Jurkat, Clone E6-1 (cell line): Measurements from ENCODE around the gene CDKAL1.

Experiments used
- DNase-seq: peaks from one replicate; pipeline ENCODE4 v3.0.0-alpha.2; 2011; ENCODE audit warnings: low read depth, low spot score
- H3K4me3 ChIP-seq: 2 replicates; pipeline ENCODE4 v1.5.1; 2011; ENCODE audit warnings: mild to moderate bottlenecking, low read length, control low read depth, moderate library complexity

The CDKAL1 gene

GRCh38 chr6:20693466-20694063 lies 159.3 kb downstream of the CDKAL1 start:
- DNase-seq, result no peak
- no peak overlapping the region for H3K4me3 ChIP-seq

DNA sequence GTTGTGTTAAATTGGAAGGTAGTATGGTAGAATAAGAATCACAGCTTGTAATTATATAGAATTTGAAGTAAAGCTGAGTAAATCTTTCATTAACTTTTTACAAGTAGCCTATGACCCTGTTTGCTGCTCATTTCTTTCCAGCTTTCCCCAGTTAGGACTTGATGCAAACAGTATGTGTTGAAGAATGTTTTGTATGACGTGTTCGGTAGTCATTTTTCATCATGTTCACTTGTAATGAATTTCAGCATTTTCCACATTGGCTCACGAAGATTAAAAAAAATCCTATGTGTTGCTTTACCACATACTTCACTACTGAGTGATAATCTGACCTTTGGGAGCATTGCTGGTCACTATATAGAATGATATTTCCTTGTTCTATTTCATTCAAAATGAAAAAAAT lies 162.4 kb downstream of the CDKAL1 start:
- no peak for DNase-seq
- no peak overlapping the region for H3K4me3 ChIP-seq

GRCh38 chr6:20698675-20699074 lies 164.4 kb downstream of the CDKAL1 start:
- DNase-seq, result no peak
- no peak overlapping the region for H3K4me3 ChIP-seq

DNA sequence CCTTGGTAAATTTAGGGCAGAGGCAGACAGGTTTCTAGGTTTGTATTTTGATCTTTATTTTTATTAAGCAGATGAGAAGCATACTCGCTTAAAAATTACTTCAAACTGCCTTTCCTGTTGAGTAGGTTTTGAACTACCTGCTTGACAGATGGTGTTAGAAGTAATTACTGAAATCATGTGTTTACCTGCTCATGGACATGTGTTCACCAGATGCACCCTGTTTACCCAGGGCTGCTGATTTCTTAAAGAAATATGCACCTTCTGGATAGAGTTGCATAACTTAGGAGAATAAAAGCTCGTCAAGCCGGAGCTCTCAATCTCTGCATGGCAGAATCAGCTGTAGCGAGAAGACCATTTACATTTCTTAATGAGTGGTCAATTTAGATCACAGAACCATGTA lies 165.1 kb downstream of the CDKAL1 start:
- DNase-seq, result no peak
- no peak overlapping the region for H3K4me3 ChIP-seq

DNA sequence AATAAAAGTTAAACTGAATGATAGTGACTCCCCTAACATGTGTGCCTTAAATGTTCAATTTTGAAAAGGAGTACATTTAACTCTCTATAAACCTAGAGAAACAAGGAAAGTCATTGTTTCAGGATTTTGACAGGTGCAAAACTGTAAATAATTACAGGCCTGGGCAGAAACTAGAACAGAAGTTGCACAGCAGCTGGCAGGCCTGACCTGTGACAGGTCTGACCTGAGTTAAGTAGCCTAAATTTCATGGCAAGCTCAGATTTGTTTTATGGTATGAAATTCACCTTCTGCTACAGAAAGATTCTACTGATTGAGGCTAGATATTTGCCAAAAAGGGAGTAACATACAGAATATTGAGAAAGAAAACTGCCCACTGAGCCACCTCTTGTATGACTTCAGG lies 166.1 kb downstream of the CDKAL1 start:
- no peak overlapping the region for H3K4me3 ChIP-seq
- DNase-seq, result no peak

DNA sequence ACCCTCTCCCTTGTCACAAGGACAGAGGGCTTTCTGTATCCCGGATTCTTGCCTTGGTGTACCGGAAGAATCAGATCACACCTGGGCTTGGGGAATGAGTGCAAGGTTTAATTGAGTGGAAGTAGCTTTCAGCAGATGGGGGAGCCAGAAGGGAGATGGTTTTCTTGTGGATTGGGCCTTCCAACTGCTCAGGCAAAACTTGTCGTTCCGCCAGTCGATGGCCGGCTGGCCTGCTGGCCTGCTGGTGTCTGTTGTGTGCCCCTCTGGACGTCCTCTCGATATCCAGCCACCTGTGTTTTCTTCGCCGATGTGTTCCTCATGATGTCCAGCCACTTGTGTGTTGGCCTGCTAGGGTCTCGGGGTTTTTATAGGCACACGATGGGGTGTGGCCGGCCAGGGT lies 168.1 kb downstream of the CDKAL1 start:
- DNase-seq, result no peak
- no peak overlapping the region for H3K4me3 ChIP-seq

DNA sequence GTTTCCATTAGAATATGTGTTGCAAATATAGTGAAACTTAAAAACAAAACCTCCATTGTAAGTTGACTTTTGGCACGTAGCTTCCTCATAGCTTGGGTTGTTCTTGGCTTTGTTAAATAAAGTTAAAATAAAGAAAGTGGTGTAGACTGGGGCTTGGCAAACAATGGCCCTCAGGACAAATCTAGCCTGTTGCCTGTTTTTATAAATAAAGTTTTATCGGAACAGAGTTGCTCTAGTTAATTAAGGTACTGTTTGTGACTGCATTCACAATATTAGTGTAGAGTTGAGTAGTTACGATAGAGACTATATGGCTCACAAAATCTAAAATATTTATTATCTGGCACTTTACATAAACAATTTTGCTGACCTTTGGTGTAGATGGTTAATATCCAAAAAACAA lies 168.8 kb downstream of the CDKAL1 start:
- H3K4me3 ChIP-seq, result no peak overlapping the region
- DNase-seq, result no peak

- H3K4me3 ChIP-seq, result no peak overlapping the region
- no peak for DNase-seq
Measured at GRCh38 chr6:20704325-20705025, 170.2 kb downstream of the CDKAL1 start.

GRCh38 chr6:20705741-20706140 lies 171.5 kb downstream of the CDKAL1 start:
- H3K4me3 ChIP-seq, result no peak overlapping the region
- DNase-seq, result no peak

DNA sequence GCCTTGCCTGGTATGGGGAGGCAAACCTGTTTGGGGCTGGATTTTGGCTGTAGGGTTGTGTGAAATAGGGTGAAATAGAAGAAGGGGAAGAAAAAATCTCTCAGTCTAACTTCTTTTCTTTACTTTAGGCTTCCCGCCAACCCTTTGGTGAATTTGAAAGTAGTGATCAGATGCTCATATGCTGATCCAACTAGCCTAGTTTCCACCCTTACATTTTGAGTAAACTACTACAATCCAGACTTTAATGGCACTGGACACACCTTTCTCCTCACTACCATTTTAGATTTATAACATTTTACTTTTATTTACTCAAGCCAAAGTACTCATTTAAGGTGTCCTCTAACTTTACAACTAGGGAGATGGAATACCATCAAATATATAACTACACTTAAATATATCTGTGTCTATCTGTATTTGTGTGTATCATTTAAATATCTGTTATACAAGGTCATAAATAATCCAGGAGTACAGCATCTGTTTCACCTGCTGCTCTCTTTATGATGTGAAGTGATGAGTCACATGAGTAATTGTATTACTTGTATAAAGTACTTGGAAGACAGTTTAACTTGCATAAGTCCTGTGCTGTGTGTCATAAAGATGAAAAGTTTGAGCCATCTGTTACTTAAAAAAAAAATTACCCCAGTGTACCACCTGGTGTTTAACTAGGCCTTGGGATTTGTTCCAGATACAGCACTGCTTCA lies 172.1 kb downstream of the CDKAL1 start:
- DNase-seq, result peak; percentile 54
- no peak overlapping the region for H3K4me3 ChIP-seq

- no peak for DNase-seq
Measured at GRCh38 chr6:20706939-20707485, 172.8 kb downstream of the CDKAL1 start.

GRCh38 chr6:20707870-20708269 lies 173.6 kb downstream of the CDKAL1 start:
- no peak overlapping the region for H3K4me3 ChIP-seq
- no peak for DNase-seq

More at GRCh38 chr6:20706939-20707485, 172.8 kb downstream of the CDKAL1 start:
- H3K4me3 ChIP-seq, result no peak overlapping the region

DNA sequence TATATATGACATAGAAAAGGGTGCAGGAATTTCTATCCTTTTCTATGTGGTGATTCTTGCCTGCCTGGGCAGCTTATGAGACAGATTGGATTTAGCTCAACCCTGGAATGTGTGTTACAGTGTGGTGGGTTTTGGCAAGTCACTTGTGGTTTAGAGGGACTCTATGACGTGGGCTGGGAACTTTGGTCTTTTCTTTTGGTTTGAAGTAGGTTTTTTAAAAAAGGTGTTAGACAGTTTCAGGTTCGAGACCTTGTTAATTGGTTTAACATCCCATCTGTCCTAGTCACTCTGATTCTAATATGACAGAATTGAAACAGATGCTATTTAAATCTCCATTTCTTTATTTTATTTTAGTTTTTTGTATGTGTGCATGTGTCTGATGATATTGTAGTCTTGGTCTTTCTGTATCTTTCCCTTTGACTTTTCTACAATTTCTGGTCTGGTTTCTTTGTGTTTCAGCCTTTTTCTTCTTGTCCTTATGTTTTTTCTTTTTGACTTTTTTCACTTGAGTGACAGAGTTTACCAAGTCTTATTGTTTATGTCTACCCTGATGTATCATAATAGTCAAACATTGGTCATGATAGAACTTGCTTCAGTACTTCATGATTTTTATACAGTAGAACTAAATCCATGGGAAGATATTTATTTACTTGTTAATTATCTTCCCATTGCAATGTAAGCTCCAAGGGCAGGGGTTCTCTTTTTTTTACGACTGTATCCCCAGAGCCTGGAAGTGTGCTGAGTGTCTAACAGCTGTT lies 174.3 kb downstream of the CDKAL1 start:
- H3K4me3 ChIP-seq, result no peak overlapping the region
- DNase-seq, result peak; percentile 73

- DNase-seq, result no peak
- no peak overlapping the region for H3K4me3 ChIP-seq
Measured at GRCh38 chr6:20709451-20709850, 175.2 kb downstream of the CDKAL1 start.

- no peak overlapping the region for H3K4me3 ChIP-seq
Measured at GRCh38 chr6:20710341-20710740, 176.1 kb downstream of the CDKAL1 start.

GRCh38 chr6:20711518-20711917 lies 177.3 kb downstream of the CDKAL1 start:
- H3K4me3 ChIP-seq, result no peak overlapping the region
- DNase-seq, result no peak

More at GRCh38 chr6:20710341-20710740, 176.1 kb downstream of the CDKAL1 start:
- DNase-seq, result no peak

- H3K4me3 ChIP-seq, result no peak overlapping the region
- DNase-seq, result no peak
Measured at GRCh38 chr6:20712011-20712410, 177.8 kb downstream of the CDKAL1 start.

DNA sequence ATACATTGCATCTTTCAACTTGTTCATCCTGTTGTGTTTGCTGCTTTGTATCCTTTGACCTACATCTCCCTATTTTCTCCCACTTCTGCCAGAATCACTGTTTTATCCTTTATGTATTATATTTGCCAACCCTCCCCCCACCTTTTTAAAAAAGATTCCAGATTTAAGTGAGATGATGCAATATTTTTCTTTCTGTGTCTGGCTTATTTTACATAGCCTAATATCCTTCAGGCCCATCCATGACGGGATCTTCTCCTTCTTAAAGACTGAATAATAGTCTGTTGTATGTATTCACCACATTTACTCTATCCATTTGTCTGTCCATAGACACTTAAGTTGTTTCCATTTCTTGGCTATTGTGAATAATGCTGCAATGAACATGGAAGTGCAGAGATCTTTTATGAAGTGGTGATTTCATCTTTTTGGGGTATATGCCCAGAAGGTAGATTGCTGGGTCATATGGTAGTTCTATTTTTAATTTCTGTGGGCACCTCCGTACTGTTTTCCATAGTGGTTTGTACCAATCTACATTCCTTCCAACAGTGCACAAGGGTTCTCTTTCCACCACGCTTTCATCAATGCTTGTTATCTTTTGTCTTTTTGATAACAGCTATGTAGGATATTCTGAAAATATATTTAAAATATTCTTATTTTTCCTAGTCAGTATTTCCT lies 181.0 kb downstream of the CDKAL1 start:
- no peak overlapping the region for H3K4me3 ChIP-seq
- DNase-seq, result no peak

- H3K4me3 ChIP-seq, result no peak overlapping the region
- DNase-seq, result no peak
Measured at GRCh38 chr6:20716865-20717264, 182.6 kb downstream of the CDKAL1 start.
